ENCODE data around the gene KCNJ3.

KCNJ3 gene

GRCh38 chr2:154698296-154698720 lies at the start of gene KCNJ3:
KCNJ3 (plus strand) TSS chr2:154698695; CDS start chr2:154698776, 81 bp downstream.
- DNase-seq (ENCODE audit: low read depth), result no peak

- no peak for DNase-seq (ENCODE audit: low read depth)
Measured at GRCh38 chr2:154655499-154655898, 43.0 kb upstream of the KCNJ3 start.

GRCh38 chr2:154658854-154659253 lies 39.6 kb upstream of the KCNJ3 start:
- no peak for DNase-seq (ENCODE audit: low read depth)

GRCh38 chr2:154664248-154664647 lies 34.2 kb upstream of the KCNJ3 start:
- no peak for DNase-seq (ENCODE audit: low read depth)

- DNase-seq (ENCODE audit: low read depth), result no peak
Measured at GRCh38 chr2:154670083-154670482, 28.4 kb upstream of the KCNJ3 start.

- DNase-seq (ENCODE audit: low read depth), result no peak
Measured at GRCh38 chr2:154673694-154674093, 24.8 kb upstream of the KCNJ3 start.

GRCh38 chr2:154677401-154677800 lies 21.1 kb upstream of the KCNJ3 start:
- no peak for DNase-seq (ENCODE audit: low read depth)

- DNase-seq (ENCODE audit: low read depth), result no peak
Measured at GRCh38 chr2:154681741-154682140, 16.8 kb upstream of the KCNJ3 start.

GRCh38 chr2:154686162-154686561 lies 12.3 kb upstream of the KCNJ3 start:
- no peak for DNase-seq (ENCODE audit: low read depth)

- no peak for DNase-seq (ENCODE audit: low read depth)
Measured at GRCh38 chr2:154688373-154688772, 10.1 kb upstream of the KCNJ3 start.

GRCh38 chr2:154689158-154689557 lies 9.3 kb upstream of the KCNJ3 start:
- no peak for DNase-seq (ENCODE audit: low read depth)

GRCh38 chr2:154692927-154693326 lies 5.6 kb upstream of the KCNJ3 start:
- DNase-seq (ENCODE audit: low read depth), result no peak

- DNase-seq (ENCODE audit: low read depth), result no peak
Measured at GRCh38 chr2:154693741-154694340, 4.7 kb upstream of the KCNJ3 start.

- no peak for DNase-seq (ENCODE audit: low read depth)
Measured at GRCh38 chr2:154694881-154695280, 3.6 kb upstream of the KCNJ3 start.

GRCh38 chr2:154696369-154696768 lies 2.1 kb upstream of the KCNJ3 start:
- no peak for DNase-seq (ENCODE audit: low read depth)

GRCh38 chr2:154696810-154697417 lies 1.6 kb upstream of the KCNJ3 start:
- DNase-seq (ENCODE audit: low read depth), result no peak

GRCh38 chr2:154697418-154698252 lies 860 bp upstream of the KCNJ3 start:
- no peak for DNase-seq (ENCODE audit: low read depth)

GRCh38 chr2:154698721-154699574 lies 453 bp downstream of the KCNJ3 start:
- no peak for DNase-seq (ENCODE audit: low read depth)

- no peak for DNase-seq (ENCODE audit: low read depth)
Measured at GRCh38 chr2:154699575-154699930, 1.1 kb downstream of the KCNJ3 start.

- no peak for DNase-seq (ENCODE audit: low read depth)
Measured at GRCh38 chr2:154700136-154700535, 1.6 kb downstream of the KCNJ3 start.

- DNase-seq (ENCODE audit: low read depth), result no peak
Measured at GRCh38 chr2:154704991-154705390, 6.5 kb downstream of the KCNJ3 start.

- DNase-seq (ENCODE audit: low read depth), result no peak
Measured at GRCh38 chr2:154706660-154707059, 8.2 kb downstream of the KCNJ3 start.
